8988T (cell line): ENCODE measurements around the gene HOXD13.

Source experiments
- DNase-seq: peaks from one replicate; pipeline ENCODE4 v3.0.0; 2011

Gene HOXD13

GRCh38 chr2:176095421-176095820 lies 2.9 kb downstream of the HOXD13 start:
- DNase-seq: no peak

DNA sequence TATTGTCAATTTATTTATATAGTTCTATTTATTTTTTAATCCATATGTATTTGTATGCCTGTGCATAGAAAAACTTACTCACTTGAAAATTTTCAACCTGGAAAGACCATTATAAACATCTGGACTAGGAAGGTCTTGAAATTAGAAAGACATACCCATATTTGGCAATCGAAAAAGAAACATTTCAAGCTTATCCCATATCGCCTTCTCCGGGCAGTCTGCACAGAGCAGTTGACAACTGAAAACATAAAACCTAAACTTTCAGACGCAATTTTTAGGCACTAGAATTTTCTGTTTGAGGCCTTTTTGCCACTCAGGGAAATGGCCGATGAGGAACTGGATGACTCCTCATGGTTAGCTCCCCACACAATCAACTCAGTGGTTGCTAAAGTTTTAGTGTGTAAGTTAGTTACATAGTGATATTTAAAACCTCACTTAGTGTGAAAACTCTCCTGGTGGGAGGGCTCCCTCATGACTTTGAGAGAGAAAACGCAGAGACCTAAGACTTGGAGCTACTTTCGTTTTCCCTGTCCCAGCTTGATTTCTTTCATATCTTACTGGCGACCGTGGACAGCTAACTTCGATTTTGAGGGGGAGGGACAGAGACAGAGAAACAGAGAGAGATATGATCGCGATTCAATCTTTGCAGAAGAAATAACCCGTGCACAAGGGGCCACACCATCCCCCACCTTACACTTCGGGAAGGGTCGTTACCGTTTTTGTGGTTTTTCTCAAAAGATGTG lies 3.9 kb downstream of the HOXD13 start:
- DNase-seq: no peak

DNA sequence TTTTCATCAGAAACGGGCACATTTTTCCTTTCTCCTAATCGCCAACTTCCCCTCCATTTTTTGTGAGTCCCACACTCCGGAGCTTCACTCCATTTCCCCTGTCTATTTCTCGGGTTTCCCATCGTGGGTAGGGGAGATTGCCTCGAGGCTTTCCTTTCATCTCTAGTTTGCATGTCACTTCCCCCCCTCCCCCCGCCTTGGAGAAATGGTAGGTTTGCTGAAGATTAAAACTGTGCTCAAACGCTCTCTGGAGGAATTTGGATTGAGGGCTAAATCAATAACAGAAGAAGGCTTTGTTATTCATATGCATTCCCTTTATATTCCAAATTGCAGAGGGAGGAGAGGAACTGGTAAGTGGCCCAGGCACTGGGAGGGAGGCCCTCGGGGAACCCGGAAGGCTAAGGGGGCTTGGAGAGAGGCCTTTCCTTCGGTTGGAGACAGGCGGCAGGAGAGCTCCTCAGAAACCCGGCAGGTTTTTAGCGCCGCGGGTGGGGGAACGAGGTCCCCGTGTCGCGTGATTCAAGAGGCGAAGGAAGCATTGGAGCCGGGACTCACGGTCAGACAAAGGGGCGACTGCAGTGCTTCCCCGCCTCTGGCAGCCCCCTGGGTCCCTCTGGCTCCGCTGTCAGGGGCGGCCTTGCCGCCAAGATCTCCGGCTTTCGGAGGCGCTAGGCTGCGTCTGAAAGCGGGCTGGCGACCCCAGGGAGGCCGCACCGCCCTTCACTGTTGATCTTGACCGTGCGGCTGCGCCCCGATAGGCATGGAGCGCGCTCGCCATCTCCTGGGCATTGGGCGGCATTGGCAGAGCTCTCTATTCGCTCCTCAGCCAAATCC lies 4.7 kb downstream of the HOXD13 start:
- peak; percentile 96 for DNase-seq

DNA sequence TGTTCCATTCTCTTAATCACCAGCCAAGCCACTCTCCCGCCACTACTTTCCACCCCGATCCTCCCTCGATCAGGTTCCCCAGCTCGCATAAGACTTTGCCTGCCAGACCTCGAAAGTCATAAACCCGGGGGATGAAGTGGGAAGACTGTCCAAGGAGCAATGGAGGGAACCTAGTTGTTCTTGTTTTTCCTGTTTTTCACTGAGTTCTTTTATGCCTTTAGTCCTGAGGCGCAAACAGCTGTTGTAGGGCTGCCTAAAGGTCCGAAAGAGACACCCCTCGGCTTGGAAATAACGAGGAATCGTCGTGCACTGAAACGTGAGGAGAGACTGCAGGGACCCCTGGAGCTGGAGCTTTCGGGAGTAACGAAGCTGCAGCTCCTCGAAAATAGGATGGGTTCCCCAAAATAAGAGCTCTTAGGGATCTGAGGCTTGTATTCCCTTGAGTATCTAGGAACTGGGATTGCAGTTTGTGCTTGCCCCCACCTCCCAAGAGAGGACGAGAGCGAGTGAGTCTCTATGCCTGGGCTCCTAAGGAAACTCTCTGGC lies 5.4 kb downstream of the HOXD13 start:
- no peak for DNase-seq

GRCh38 chr2:176098366-176099158 lies 6.0 kb downstream of the HOXD13 start:
- DNase-seq: no peak

DNA sequence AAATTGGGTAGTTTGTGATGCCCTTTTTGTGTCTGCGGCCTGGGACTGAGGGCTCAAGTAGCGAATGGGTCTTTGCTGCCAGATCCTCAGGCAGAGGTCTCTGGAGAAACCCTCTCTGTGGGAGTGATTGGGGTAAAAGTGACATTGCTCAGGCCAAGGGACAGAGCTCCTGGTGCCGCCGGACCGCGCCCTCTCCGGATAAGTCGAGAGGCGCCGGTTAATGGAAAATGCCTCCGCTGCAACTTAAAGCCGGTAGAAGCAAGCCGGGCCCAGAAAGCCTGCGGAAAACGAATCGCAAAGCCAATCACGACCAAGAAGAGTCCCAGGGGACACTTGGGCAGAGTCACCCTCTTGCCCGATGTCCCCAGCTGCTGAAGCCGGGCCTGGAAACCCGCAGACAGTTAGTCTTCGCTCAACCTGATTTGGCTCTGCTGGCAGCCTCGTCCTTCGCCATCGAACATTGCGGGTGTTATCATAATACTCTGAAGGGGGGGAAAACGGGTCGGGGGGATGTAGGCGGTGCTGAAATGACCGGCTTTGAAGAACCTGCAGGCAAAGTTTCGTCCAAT lies 6.7 kb downstream of the HOXD13 start:
- no peak for DNase-seq

GRCh38 chr2:176099728-176100546 lies 7.4 kb downstream of the HOXD13 start, which contains the start of gene HOXD12:
TSS of gene HOXD12 (plus strand) at chr2:176099795. CDS start at chr2:176099802, 7 bp downstream.
- no peak for DNase-seq

- no peak for DNase-seq
Observed at GRCh38 chr2:176100547-176101140, 8.1 kb downstream of the HOXD13 start.

DNA sequence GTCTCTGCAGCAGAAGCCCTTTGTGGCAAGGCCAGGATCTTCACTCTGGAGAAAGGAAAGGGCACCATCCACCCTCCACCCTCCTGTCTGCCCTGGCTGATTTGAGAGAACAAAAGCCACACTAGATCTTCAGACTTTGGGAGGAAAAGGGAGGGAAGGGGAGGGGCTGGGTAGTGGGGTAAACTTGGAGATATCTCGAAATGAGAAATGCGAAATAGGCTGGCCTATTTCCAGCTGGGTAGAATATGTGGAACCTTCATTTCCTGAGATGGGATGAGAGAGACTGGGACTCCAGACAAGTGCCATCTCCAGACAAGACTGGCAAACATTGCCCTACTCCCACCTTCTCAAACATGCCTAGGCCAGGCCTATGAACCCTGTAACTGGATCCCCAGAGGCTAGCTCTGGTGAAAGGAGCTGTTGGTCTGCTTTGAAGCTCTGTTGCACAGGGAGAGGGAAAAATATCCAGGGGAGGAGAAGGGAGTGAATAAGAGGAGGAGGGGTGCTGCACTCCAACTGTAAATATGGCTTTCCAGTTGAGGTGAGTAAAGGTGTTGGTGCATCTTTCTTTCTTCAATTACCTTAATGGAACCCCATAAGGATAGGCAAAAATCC lies 8.8 kb downstream of the HOXD13 start:
- no peak for DNase-seq

DNA sequence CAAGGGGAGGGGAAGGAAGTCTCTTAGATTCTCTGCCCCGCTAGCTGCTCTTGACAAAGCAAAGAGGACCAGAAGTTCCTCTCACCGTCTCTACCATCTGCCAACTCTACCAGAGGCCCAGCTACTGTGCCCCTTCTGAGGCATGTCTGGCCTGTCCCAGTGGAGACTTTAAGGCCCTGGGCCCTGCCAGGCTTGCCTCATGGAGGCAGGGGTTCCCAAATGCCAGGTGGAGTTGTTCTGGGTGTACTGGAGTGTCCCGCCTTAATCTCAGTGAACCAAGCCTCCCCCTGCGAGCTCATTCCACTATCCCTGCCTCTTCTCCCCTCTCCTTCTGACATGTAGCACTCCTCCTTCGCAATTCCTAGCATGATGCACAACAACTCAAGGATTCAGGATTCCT lies 9.3 kb downstream of the HOXD13 start:
- no peak for DNase-seq

GRCh38 chr2:176102309-176102866 lies 9.9 kb downstream of the HOXD13 start:
- no peak for DNase-seq

DNA sequence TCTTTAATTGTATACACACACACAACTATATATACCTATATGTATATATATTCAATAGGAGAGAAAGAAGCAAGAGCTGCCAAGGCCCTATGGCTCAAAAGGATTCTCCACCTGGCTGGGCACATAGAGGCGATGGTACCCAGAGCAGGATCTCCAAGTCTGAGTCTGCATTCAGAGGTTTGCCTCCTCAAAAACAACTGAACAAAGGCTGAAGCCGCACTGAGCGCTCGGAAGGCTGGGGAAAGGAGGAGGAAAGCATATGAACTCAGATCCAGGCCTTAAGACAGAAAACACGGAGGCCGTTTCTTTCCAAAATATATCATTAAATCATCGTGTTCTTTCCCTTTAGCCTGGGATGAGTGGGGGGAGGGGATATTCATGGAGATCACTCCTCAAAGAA lies 10.7 kb downstream of the HOXD13 start:
- DNase-seq: no peak

- DNase-seq: no peak
Observed at GRCh38 chr2:176103742-176104315, 11.3 kb downstream of the HOXD13 start.

- no peak for DNase-seq
Observed at GRCh38 chr2:176104316-176105077, 12.0 kb downstream of the HOXD13 start.

DNA sequence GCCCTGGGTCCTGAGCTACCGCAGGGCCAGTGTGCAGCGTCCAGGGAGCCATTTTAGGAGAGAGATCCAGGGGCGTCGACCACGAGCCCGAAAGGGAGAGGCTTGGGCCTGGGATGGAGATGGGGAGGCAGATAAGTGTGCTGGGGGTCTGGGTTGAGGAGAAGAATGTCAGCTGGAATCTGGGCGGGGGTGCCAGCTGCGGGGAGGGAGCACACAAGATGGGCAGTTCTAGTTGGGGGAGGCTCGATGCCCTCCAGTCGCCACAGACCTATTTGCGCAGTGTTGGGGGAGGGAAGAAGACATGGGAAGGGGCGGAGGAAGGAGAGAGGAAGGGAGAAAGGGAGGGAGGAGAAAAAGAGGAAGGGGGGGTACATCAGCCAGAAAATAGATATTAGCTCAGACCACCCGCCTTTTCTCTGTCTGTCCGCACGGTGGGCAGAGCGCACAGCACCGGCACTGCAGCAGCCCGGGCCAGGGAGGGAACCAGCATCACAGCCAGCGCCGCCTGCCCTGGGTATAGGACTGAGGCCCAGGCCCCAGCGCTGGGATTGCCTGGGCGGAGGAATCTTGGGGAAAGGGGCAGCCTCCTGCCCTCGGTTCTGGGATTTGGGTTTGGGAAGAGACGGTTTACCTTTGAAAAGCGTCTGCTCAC lies 12.7 kb downstream of the HOXD13 start:
- no peak for DNase-seq

- no peak for DNase-seq
Observed at GRCh38 chr2:176105730-176106580, 13.4 kb downstream of the HOXD13 start.

DNA sequence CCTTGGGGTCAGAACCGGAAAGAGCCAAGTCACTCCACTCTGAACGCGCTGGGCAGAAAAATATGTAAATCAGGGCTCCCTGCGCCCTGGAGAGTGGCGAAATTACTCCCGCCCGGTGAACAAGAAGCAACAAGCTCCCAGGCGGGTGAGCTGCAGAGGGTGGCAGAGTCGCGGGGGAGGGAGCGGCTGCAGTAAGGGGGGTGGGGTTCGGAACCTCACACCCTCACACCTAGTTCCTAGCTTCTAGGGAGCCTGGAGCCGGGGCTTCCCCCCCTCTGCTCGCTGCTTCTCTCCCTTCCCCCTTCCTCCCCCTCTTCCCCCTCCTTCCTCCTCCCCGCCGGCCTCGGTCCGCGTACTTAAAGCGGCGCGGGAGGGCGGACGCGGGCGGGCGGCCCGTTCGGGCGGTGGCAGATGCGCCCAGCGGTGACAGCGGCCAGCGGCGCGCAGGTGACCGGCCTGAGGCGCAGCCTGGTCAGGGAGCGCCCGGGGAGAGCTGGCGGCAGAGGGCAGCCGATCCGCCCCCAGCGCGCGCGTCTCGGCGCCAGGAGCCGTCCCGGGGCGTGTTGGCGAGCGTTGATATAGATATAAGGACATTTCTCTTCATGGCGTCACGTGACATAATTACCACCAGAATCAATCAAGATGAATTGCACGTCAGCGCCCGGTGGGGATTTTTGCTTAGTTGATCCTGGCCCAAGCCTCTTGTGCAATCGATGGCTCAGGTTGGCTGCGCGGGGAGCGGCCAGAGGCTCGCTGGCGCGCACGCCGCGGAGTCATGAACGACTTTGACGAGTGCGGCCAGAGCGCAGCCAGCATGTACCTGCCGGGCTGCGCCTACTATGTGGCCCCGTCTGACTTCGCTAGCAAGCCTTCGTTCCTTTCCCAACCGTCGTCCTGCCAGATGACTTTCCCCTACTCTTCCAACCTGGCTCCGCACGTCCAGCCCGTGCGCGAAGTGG lies 14.3 kb downstream of the HOXD13 start, which contains the start of gene HOXD11:
Gene HOXD11 (plus strand): TSS at position 700 of the 959 bp plus-strand sequence. CDS start 76 bp downstream, at position 776.
- no peak for DNase-seq
